ENCODE measurements around the gene KCNF1.

Gene KCNF1, protein sequence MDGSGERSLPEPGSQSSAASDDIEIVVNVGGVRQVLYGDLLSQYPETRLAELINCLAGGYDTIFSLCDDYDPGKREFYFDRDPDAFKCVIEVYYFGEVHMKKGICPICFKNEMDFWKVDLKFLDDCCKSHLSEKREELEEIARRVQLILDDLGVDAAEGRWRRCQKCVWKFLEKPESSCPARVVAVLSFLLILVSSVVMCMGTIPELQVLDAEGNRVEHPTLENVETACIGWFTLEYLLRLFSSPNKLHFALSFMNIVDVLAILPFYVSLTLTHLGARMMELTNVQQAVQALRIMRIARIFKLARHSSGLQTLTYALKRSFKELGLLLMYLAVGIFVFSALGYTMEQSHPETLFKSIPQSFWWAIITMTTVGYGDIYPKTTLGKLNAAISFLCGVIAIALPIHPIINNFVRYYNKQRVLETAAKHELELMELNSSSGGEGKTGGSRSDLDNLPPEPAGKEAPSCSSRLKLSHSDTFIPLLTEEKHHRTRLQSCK

DNA sequence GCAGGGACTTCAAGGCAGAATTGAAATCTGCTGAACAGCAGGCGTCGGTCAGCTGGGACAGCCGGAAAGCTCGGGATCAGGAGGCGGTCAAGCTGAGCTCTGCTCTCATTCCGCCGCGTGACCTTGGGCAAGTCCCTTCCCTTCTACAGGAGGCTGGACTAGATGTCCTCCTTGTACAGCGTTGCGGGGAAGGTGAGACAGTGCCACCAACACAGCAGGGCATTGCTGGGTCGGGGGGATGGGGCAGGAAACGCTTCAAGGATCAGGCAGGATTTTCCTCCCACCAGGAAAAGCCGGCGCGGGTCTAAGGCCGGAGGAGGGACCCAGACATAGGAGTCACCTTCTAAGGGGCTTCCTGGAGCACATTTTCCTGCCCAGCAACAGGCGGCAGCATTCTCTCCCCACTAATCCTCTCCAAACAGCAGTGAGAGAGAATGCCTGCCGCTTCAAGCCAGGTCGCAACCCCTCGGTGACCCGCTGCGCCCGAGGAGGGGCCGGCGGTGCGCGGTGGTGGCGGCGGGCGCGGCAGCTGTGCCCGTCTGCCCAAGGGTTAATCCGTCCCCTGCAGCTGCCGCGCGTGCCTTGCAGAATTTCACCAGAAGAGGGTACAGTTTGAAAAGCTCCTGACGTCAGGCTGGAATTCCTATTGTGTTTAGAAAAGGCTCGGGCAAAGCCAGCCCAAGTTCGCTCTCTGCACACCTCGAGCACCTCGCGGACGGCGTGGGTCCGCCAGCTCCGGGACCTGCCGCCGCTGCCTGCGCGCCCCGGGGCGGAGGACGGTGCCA lies at the start of gene KCNF1:
Gene KCNF1 (plus strand): TSS at position 644 of the 785 bp plus-strand sequence. CDS start 493 bp downstream, outside the sequence.
- Histone ChIP-seq H3K9ac (ENCODE audit: low read depth, low read length) (no peak within 1 kb of the TSS), H3K4me1 (ENCODE audit: insufficient read depth, low read length) (no peaks in the 10 kb centered on the region), H4K20me1 (ENCODE audit: insufficient read depth, low read length) (0 out of 2 replicates have a peak, but pooled peaks cover 6% of the 10 kb centered on the region), H3K79me2 (ENCODE audit: insufficient read depth, low read length) (no peaks in the 10 kb centered on the region), H3K4me2 (ENCODE audit: insufficient read depth, low read length) (no peak within 1 kb of the TSS), H3K9me3 (ENCODE audit: insufficient read depth, low read length, severe bottlenecking) (no peaks in the 10 kb centered on the region), H2AFZ (ENCODE audit: low read depth, low read length) (no peak within 1 kb of the TSS), H3K36me3 (ENCODE audit: insufficient read depth, low read length) (no peaks in the 10 kb centered on the region), H3K4me3 (ENCODE audit: low read depth in 1 of 2, low read length in 2 of 2) (no peak within 1 kb of the TSS), H3K27me3 (ENCODE audit: insufficient read depth, low read length, poor library complexity) (peaks cover 16% of the 10 kb centered on the region), H3K27ac (ENCODE audit: low read length) (no peak within 1 kb of the TSS)
- ATAC-seq (ENCODE audit: insufficient read depth, low read depth): no peak
- TF ChIP-seq, protein P1, sequence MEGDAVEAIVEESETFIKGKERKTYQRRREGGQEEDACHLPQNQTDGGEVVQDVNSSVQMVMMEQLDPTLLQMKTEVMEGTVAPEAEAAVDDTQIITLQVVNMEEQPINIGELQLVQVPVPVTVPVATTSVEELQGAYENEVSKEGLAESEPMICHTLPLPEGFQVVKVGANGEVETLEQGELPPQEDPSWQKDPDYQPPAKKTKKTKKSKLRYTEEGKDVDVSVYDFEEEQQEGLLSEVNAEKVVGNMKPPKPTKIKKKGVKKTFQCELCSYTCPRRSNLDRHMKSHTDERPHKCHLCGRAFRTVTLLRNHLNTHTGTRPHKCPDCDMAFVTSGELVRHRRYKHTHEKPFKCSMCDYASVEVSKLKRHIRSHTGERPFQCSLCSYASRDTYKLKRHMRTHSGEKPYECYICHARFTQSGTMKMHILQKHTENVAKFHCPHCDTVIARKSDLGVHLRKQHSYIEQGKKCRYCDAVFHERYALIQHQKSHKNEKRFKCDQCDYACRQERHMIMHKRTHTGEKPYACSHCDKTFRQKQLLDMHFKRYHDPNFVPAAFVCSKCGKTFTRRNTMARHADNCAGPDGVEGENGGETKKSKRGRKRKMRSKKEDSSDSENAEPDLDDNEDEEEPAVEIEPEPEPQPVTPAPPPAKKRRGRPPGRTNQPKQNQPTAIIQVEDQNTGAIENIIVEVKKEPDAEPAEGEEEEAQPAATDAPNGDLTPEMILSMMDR (IDR thresholded peaks at IDR 0.05; ENCODE audit: borderline replicate concordance, extremely low read depth, low read length, poor library complexity, severe bottlenecking): no peak
- no peak for TF ChIP-seq EZH2 (IDR thresholded peaks at IDR 0.05; ENCODE audit: borderline replicate concordance, low read depth, low read length, severe bottlenecking)
- no peak for DNase-seq

GRCh38 chr2:10862330-10862729 lies 49.4 kb upstream of the KCNF1 start:
- H3K79me2 ChIP-seq (ENCODE audit: insufficient read depth, low read length): no peaks in the 10 kb centered on the region
- TF ChIP-seq, protein P1 (IDR thresholded peaks at IDR 0.05; ENCODE audit: borderline replicate concordance, extremely low read depth, low read length, poor library complexity, severe bottlenecking): no peak
- TF ChIP-seq EZH2 (IDR thresholded peaks at IDR 0.05; ENCODE audit: borderline replicate concordance, low read depth, low read length, severe bottlenecking): no peak
- peaks cover 47% of the 10 kb centered on the region for H3K27me3 ChIP-seq (ENCODE audit: insufficient read depth, low read length, poor library complexity)
- no peak overlapping the region for H3K9ac ChIP-seq (ENCODE audit: low read depth, low read length)
- no peak overlapping the region for H2AFZ ChIP-seq (ENCODE audit: low read depth, low read length)
- no peaks in the 10 kb centered on the region for H3K4me1 ChIP-seq (ENCODE audit: insufficient read depth, low read length)
- DNase-seq (no peak), ATAC-seq (ENCODE audit: insufficient read depth, low read depth) (no peak)
- no peaks in the 10 kb centered on the region for H3K9me3 ChIP-seq (ENCODE audit: insufficient read depth, low read length, severe bottlenecking)
- H3K4me2 ChIP-seq (ENCODE audit: insufficient read depth, low read length): no peak overlapping the region
- no peaks in the 10 kb centered on the region for H3K36me3 ChIP-seq (ENCODE audit: insufficient read depth, low read length)
- no peaks in the 10 kb centered on the region for H4K20me1 ChIP-seq (ENCODE audit: insufficient read depth, low read length)
- H3K27ac ChIP-seq (ENCODE audit: low read length): no peak overlapping the region
- no peak overlapping the region for H3K4me3 ChIP-seq (ENCODE audit: low read depth in 1 of 2, low read length in 2 of 2)

DNA sequence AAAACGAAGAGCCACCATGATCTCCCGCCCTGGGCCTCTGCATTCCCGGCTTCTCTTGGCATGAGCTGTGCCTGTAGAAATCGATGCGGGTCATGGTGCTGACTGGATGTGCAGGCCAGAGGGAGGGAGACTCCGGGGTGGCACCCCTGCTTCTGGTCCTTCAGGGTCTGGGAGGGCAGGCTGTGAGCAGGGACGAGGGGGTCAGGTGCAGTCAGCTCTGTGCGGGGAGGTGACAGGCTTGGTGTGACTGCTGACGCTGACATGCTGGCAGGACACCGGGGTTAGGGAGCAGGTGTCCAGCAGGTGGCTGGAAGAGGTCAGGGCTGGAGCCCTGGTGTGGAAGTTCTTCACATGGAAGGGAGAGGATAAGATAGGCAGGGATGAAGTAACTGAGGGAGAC lies 48.7 kb upstream of the KCNF1 start:
- H3K9me3 ChIP-seq (ENCODE audit: insufficient read depth, low read length, severe bottlenecking): no peaks in the 10 kb centered on the region
- H3K27ac ChIP-seq (ENCODE audit: low read length): no peak overlapping the region
- ATAC-seq (ENCODE audit: insufficient read depth, low read depth): no peak
- DNase-seq: no peak
- H3K27me3 ChIP-seq (ENCODE audit: insufficient read depth, low read length, poor library complexity): peaks cover 44% of the 10 kb centered on the region
- no peaks in the 10 kb centered on the region for H3K79me2 ChIP-seq (ENCODE audit: insufficient read depth, low read length)
- no peaks in the 10 kb centered on the region for H3K36me3 ChIP-seq (ENCODE audit: insufficient read depth, low read length)
- H3K4me3 ChIP-seq (ENCODE audit: low read depth in 1 of 2, low read length in 2 of 2): no peak overlapping the region
- H2AFZ ChIP-seq (ENCODE audit: low read depth, low read length): no peak overlapping the region
- H3K4me2 ChIP-seq (ENCODE audit: insufficient read depth, low read length): no peak overlapping the region
- TF ChIP-seq, protein P1 (IDR thresholded peaks at IDR 0.05; ENCODE audit: borderline replicate concordance, extremely low read depth, low read length, poor library complexity, severe bottlenecking): no peak
- TF ChIP-seq EZH2 (IDR thresholded peaks at IDR 0.05; ENCODE audit: borderline replicate concordance, low read depth, low read length, severe bottlenecking): no peak
- no peaks in the 10 kb centered on the region for H3K4me1 ChIP-seq (ENCODE audit: insufficient read depth, low read length)
- no peaks in the 10 kb centered on the region for H4K20me1 ChIP-seq (ENCODE audit: insufficient read depth, low read length)
- no peak overlapping the region for H3K9ac ChIP-seq (ENCODE audit: low read depth, low read length)

All from DND-41 (cell line).